ENCODE measurements around the gene RAI14.

The RAI14 gene

GRCh38 chr5:34731435-34732232 lies 75.5 kb downstream of the RAI14 start:
- CTCF ChIA-PET, result no interaction called here
- POLR2A ChIA-PET, result no interaction called here
- no peak for TF ChIP-seq CTCF (IDR thresholded peaks at IDR 0.05; ENCODE audit: control extremely low read depth, extremely low read depth, low read depth, missing control alignments)

GRCh38 chr5:34734326-34734725 lies 78.2 kb downstream of the RAI14 start:
- TF ChIP-seq CTCF (IDR thresholded peaks at IDR 0.05; ENCODE audit: control extremely low read depth, extremely low read depth, low read depth, missing control alignments), result no peak
- POLR2A ChIA-PET, result interaction anchor here (0.7 kb wide), 1 partner anchor 197 kb away, joined by 3 read pairs; no protein-coding TSS in a partner anchor
- DNase-seq (ENCODE audit: extremely low spot score), result no peak
- CTCF ChIA-PET, result interaction anchor here (1.3 to 2.5 kb wide), 2 partner anchors 10 to 87 kb away, joined by 3 to 8 read pairs; no protein-coding TSS in a partner anchor

More at GRCh38 chr5:34731435-34732232, 75.5 kb downstream of the RAI14 start:
- no peak for DNase-seq (ENCODE audit: extremely low spot score)

GRCh38 chr5:34735491-34736426 lies 79.6 kb downstream of the RAI14 start:
- DNase-seq (ENCODE audit: extremely low spot score), result no peak
- ChIA-PET CTCF (interaction anchor here (1.3 to 2.5 kb wide), 2 partner anchors 11 to 89 kb away, joined by 3 to 8 read pairs; no protein-coding TSS in a partner anchor), POLR2A (no interaction called here)
- TF ChIP-seq CTCF (IDR thresholded peaks at IDR 0.05; ENCODE audit: control extremely low read depth, extremely low read depth, low read depth, missing control alignments), result no peak

GRCh38 chr5:34736445-34737115 lies 80.5 kb downstream of the RAI14 start:
- POLR2A ChIA-PET, result no interaction called here
- no peak for TF ChIP-seq CTCF (IDR thresholded peaks at IDR 0.05; ENCODE audit: control extremely low read depth, extremely low read depth, low read depth, missing control alignments)
- DNase-seq (ENCODE audit: extremely low spot score), result no peak
- CTCF ChIA-PET, result interaction anchor here (1.1 kb wide), 1 partner anchor 8 kb away, joined by 4 read pairs; no protein-coding TSS in a partner anchor

GRCh38 chr5:34737731-34738130 lies 81.6 kb downstream of the RAI14 start:
- TF ChIP-seq CTCF (IDR thresholded peaks at IDR 0.05; ENCODE audit: control extremely low read depth, extremely low read depth, low read depth, missing control alignments), result no peak
- DNase-seq (ENCODE audit: extremely low spot score), result no peak
- POLR2A ChIA-PET, result no interaction called here
- CTCF ChIA-PET, result interaction anchor here (1.1 to 1.4 kb wide), 2 partner anchors 9 to 45 kb away, joined by 3 to 4 read pairs; no protein-coding TSS in a partner anchor

GRCh38 chr5:34738381-34738780 lies 82.3 kb downstream of the RAI14 start:
- no peak for DNase-seq (ENCODE audit: extremely low spot score)
- CTCF ChIA-PET, result interaction anchor here (1.2 to 1.4 kb wide), 2 partner anchors 19 to 46 kb away, joined by 3 read pairs; no protein-coding TSS in a partner anchor
- POLR2A ChIA-PET, result no interaction called here
- TF ChIP-seq CTCF (IDR thresholded peaks at IDR 0.05; ENCODE audit: control extremely low read depth, extremely low read depth, low read depth, missing control alignments), result no peak

Measured in GM10248 (cell line).